Naive thymus-derived CD8-positive, alpha-beta T cell (primary cell): Measurements from ENCODE around the gene FSHR. TPM values are rescaled to one million over a fixed set of nuclear protein-coding genes. Genes with fewer than 3 reads are reported as not detected.

Experiments
- ATAC-seq, 2 donors: fragments of 150-1000 bp; cut with Tn5 transposase in 1 of 2; sonication (Bioruptor Pico), chemical (Tn5 transposase) in 1 of 2; 1 replicate in 1 of 2; 2 replicates in 1 of 2; pipeline ENCODE4 v1.10.0; 2021; ENCODE audit warnings: mild to moderate bottlenecking in 2 of 2, moderate library complexity in 2 of 2
- POLR2A ChIA-PET: fragments of 350-600 bp; sonication (Branson Sonifier 250); formaldehyde crosslinking; loops from one replicate; lab custom pipeline; 2021; ENCODE audit warnings: antibody characterized with exemption; lab: Charles Lee
- DNase-seq, 10 donors: peaks; one replicate each; pipeline versions ENCODE4 v3.0.0 to v3.0.0-alpha.2; 2020 to 2022
- H3K27ac Mint-ChIP-seq, 10 donors: one replicate each; pipeline ENCODE4 v1.8.0; 2020 to 2022; ENCODE audit warnings: mild to moderate bottlenecking in 10 of 10, mixed read lengths in 10 of 10, moderate library complexity in 4 of 10, inconsistent platforms in 1 of 10
- H3K27me3 Mint-ChIP-seq, 5 donors: one replicate each; pipeline ENCODE4 v1.8.0; 2021 to 2022; ENCODE audit warnings: mixed read lengths in 5 of 5
- H3K36me3 Mint-ChIP-seq, 3 donors: one replicate each; pipeline ENCODE4 v1.8.0; 2020 to 2022; ENCODE audit warnings: mixed read lengths in 3 of 3, mild to moderate bottlenecking in 2 of 3, inconsistent platforms in 1 of 3
- H3K4me1 Mint-ChIP-seq, 4 donors: one replicate each; pipeline ENCODE4 v1.8.0; 2021 to 2022; ENCODE audit warnings: mixed read lengths in 4 of 4
- H3K4me3 Mint-ChIP-seq, 10 donors: one replicate each; pipeline ENCODE4 v1.8.0; 2020 to 2022; ENCODE audit warnings: mild to moderate bottlenecking in 10 of 10, mixed read lengths in 10 of 10, moderate library complexity in 6 of 10, inconsistent platforms in 1 of 10
- H3K9me3 Mint-ChIP-seq, 9 donors: one replicate each; pipeline ENCODE4 v1.8.0; 2020 to 2022; ENCODE audit warnings: mixed read lengths in 9 of 9, mild to moderate bottlenecking in 3 of 9, inconsistent platforms in 1 of 9, moderate library complexity in 1 of 9
- polyA plus RNA-seq, 3 donors: library from polyadenylated mRNA; unstranded; fragments of 300-500 nt; fragmentation: Illumina TruSeq; gene quantifications; one replicate each; pipeline ENCODE4 v1.2.3, GENCODE V29; 2021
- total RNA-seq, 8 experiments: library from RNA in 2 of 8; stranded (reverse) in 2 of 8; gene quantifications; one replicate each; pipeline ENCODE4 v1.2.3 and lab custom pipeline; 2021 to 2026

Gene FSHR
- total and polyA plus RNA-seq, 5 experiments from 2014 or later: not detected

- H3K27ac Mint-ChIP-seq: no peak overlapping the region
- peaks cover 0 to 6% (median 0%) of the 10 kb centered on the region in 5 donors for H3K27me3 Mint-ChIP-seq
- no peaks in the 10 kb centered on the region for H3K36me3 Mint-ChIP-seq
- no peak overlapping the region for H3K4me3 Mint-ChIP-seq
- peaks cover 0 to 16% (median 4%) of the 10 kb centered on the region in 9 donors for H3K9me3 Mint-ChIP-seq
- no peaks in the 10 kb centered on the region for H3K4me1 Mint-ChIP-seq
- ATAC-seq: no peak
- POLR2A ChIA-PET: no interaction called here
- DNase-seq: no peak
Observed at GRCh38 chr2:49004036-49004626, 150.2 kb downstream of the FSHR start.

- POLR2A ChIA-PET: no interaction called here
- DNase-seq (no peak), ATAC-seq (no peak)
- Mint-ChIP-seq H3K4me3 (no peak overlapping the region), H3K36me3 (no peaks in the 10 kb centered on the region), H3K9me3 (peaks cover 0 to 16% (median 4%) of the 10 kb centered on the region in 9 donors), H3K4me1 (no peaks in the 10 kb centered on the region), H3K27me3 (peaks cover 0 to 6% (median 0%) of the 10 kb centered on the region in 5 donors), H3K27ac (no peak overlapping the region)
Observed at GRCh38 chr2:49003201-49003600, 151.1 kb downstream of the FSHR start.

DNA sequence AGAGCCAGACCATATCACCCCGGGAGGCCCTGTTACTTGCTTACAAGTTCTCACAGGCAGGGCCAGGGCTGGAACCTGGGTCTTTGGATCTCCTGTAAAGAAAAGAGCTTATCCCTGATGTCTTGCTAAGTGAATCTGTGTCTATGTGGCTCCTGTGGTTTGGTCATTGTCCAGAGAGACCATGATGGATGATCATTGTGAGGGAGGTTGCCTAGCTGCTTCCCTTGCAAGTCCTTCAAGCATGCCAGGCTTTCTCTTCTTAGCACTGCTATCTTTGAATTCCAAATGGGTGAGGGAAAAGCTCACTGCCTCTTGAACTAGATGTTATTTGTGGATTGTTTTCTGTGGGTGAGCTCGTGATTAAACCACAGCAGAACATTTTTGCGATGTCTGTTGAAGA is 151.6 kb downstream of the FSHR start:
- Mint-ChIP-seq H3K27me3 (peaks cover 0 to 6% (median 0%) of the 10 kb centered on the region in 5 donors), H3K9me3 (peaks cover 0 to 16% (median 4%) of the 10 kb centered on the region in 9 donors), H3K27ac (no peak overlapping the region), H3K4me1 (no peaks in the 10 kb centered on the region), H3K4me3 (no peak overlapping the region), H3K36me3 (no peaks in the 10 kb centered on the region)
- ATAC-seq (no peak), DNase-seq (no peak)
- POLR2A ChIA-PET: no interaction called here

DNA sequence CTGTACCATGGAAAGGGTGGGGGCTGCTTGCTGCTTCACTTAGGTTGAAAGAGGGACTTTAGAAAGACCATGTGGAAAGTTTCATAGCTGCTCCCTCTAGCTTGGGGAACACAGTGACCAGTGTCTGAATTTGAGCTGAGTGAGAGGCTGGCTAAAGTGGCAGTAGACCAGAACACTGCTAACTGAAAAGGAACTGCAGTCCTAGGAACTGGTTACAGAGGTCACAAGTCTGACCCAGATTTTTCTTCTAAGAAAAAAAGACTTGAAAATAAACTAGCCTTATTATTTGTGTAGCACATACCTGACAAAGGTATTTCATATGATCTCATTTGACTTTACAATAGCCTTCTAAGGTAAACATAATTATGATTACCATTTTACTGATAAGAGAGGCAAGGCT is 153.6 kb downstream of the FSHR start:
- peaks cover 0 to 5% (median 0%) of the 10 kb centered on the region in 9 donors for H3K9me3 Mint-ChIP-seq
- H3K36me3 Mint-ChIP-seq: no peaks in the 10 kb centered on the region
- H3K4me1 Mint-ChIP-seq: no peaks in the 10 kb centered on the region
- H3K4me3 Mint-ChIP-seq: no peak overlapping the region
- ATAC-seq (no peak), DNase-seq (no peak)
- H3K27ac Mint-ChIP-seq: no peak overlapping the region
- POLR2A ChIA-PET: no interaction called here
- peaks cover 0 to 3% (median 0%) of the 10 kb centered on the region in 5 donors for H3K27me3 Mint-ChIP-seq

DNA sequence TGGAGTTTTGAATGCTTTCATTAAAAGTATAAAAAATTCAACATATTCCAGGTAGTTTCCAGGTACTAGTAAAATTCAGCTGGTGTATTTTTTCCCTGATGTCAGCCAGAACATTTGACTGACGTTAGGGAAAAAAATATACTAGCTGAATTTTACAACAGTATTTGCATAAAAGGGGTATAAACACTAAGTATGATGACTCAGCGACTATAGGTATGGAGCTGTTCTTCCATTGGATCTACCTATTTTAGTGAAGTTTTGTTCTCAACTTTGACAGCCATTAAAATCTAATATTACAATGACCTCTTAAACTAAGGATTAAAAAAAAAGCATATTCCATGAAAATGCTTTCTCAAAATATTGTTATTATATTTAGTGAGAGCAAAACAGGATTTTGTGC is 155.9 kb downstream of the FSHR start:
- Mint-ChIP-seq H3K27me3 (peaks cover 0 to 6% (median 0%) of the 10 kb centered on the region in 5 donors), H3K4me1 (no peaks in the 10 kb centered on the region), H3K27ac (no peak overlapping the region), H3K9me3 (peaks cover 0 to 3% (median 0%) of the 10 kb centered on the region in 9 donors), H3K4me3 (no peak overlapping the region), H3K36me3 (no peaks in the 10 kb centered on the region)
- POLR2A ChIA-PET: no interaction called here
- DNase-seq: no peak
- no peak for ATAC-seq

DNA sequence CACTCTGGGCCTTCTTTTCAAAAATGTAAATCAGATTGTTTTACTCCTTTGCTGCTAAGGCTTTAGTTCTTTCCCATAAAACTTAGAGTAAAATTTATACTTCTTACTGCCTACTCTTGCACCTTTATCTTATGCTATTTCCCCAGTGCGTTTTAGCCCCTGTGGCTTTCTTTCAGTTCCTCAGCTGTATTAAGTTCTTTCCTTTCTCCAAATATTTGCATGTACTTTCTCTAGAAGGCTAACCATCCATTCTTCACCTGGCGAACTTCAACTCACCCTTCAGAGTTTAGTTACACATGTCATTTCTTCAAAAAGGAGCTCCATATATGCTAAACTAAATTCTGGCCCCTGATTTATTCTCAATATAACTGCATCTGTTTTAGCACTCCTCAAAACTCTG is 160.7 kb downstream of the FSHR start:
- no peak overlapping the region for H3K27ac Mint-ChIP-seq
- H3K27me3 Mint-ChIP-seq: peaks cover 0 to 16% (median 0%) of the 10 kb centered on the region in 5 donors
- no peak overlapping the region for H3K4me3 Mint-ChIP-seq
- peaks cover 0 to 3% (median 0%) of the 10 kb centered on the region in 9 donors for H3K9me3 Mint-ChIP-seq
- POLR2A ChIA-PET: no interaction called here
- DNase-seq (no peak), ATAC-seq (no peak)
- H3K4me1 Mint-ChIP-seq: no peaks in the 10 kb centered on the region
- H3K36me3 Mint-ChIP-seq: no peaks in the 10 kb centered on the region

DNA sequence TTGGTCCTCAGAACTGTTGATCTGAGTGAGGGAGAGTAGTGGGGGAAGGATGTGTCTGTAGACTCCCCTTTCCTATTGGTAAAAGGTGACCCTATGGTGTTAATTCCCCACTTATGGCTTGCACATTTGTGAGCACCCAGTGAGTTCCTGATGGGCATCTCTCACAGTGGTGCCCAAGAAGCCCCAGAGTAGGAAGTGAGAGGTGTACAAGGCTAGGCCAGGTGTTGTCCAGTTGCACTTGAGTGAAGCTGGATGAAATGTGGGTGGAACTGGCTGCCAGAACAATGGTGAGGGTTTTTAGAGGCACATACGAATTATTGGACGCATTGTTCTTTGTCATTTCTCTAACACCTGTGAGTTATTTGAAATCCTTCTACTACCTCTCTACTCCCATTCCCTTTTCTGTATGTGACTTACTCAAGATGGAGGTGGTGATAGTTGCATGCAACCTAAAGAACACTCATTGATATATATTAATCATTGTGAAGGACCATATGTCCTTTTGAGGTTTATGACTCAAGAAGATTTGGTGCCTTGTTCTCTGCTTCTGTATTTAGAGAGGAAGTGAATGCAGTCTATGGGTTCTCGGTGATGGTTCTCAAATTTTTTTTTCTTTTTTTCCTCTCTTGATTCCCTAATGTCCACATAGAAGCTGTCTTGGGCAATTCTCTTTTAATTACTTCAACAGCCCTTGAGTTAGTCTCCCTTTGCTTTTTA is 162.7 kb downstream of the FSHR start:
- POLR2A ChIA-PET: no interaction called here
- no peak overlapping the region for H3K4me3 Mint-ChIP-seq
- ATAC-seq: no peak

DNA sequence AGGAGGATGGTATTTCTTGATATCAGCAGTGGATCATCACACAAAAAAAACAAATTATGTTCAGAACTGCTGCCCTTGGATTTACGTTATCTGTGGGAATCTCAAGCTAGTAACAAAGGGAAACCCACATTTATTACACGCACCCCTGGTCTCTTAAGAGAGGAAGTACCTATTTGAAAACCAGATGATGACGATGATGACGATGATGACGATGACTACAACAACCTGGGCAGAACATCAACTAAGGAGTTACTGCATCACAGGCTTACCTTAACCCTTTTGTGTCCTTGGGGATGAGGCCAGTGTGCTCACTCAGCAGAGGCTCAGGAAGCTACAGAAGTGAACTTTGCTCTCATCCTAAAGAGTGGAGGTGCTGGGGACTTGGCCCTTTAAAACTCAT is 169.4 kb downstream of the FSHR start:
- POLR2A ChIA-PET: no interaction called here
- no peak overlapping the region for H3K27ac Mint-ChIP-seq
- ATAC-seq: no peak
- DNase-seq: no peak
- peaks cover 0 to 3% (median 0%) of the 10 kb centered on the region in 9 donors for H3K9me3 Mint-ChIP-seq
- no peaks in the 10 kb centered on the region for H3K36me3 Mint-ChIP-seq
- no peak overlapping the region for H3K4me3 Mint-ChIP-seq
- peaks cover 0 to 17% (median 0%) of the 10 kb centered on the region in 5 donors for H3K27me3 Mint-ChIP-seq
- no peaks in the 10 kb centered on the region for H3K4me1 Mint-ChIP-seq

More for the DNA sequence above, 162.7 kb downstream of the FSHR start:
- no peaks in the 10 kb centered on the region for H3K36me3 Mint-ChIP-seq
- H3K9me3 Mint-ChIP-seq: peaks cover 0 to 3% (median 0%) of the 10 kb centered on the region in 9 donors
- no peaks in the 10 kb centered on the region for H3K4me1 Mint-ChIP-seq
- H3K27me3 Mint-ChIP-seq: peaks cover 0 to 20% (median 0%) of the 10 kb centered on the region in 5 donors
- H3K27ac Mint-ChIP-seq: no peak overlapping the region
- DNase-seq: no peak

DNA sequence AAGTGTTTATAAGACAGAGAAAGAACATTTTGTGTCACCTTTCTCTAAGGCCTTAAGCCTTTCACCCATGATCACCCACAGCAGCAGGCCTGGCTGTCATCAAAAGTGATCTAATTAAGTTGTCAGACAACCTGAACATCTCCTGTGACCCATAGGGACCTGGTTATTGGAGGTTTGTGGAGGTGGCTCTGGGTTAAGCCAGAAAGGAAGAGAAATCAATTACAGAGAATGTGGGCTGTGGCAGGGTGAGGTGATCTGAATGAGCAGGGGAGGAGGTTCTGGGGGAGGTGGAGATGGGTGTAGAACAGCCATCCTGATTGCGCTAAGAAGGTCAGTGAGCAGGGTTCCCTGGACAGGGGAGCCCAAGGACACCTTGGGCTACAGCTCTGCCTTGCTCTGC is 170.8 kb downstream of the FSHR start:
- Mint-ChIP-seq H3K27me3 (peaks cover 0 to 17% (median 3%) of the 10 kb centered on the region in 5 donors), H3K4me3 (no peak overlapping the region), H3K36me3 (no peaks in the 10 kb centered on the region), H3K27ac (no peak overlapping the region), H3K9me3 (peaks cover 0 to 3% (median 0%) of the 10 kb centered on the region in 9 donors), H3K4me1 (no peaks in the 10 kb centered on the region)
- POLR2A ChIA-PET: no interaction called here
- no peak for ATAC-seq
- no peak for DNase-seq

- no peak for DNase-seq
- Mint-ChIP-seq H3K36me3 (no peaks in the 10 kb centered on the region), H3K27ac (no peak overlapping the region), H3K27me3 (peaks cover 0 to 17% (median 3%) of the 10 kb centered on the region in 5 donors), H3K4me1 (no peaks in the 10 kb centered on the region), H3K9me3 (peaks cover 0 to 3% (median 0%) of the 10 kb centered on the region in 9 donors), H3K4me3 (no peak overlapping the region)
- no peak for ATAC-seq
- POLR2A ChIA-PET: no interaction called here
Observed at GRCh38 chr2:48982887-48983435, 171.4 kb downstream of the FSHR start.

DNA sequence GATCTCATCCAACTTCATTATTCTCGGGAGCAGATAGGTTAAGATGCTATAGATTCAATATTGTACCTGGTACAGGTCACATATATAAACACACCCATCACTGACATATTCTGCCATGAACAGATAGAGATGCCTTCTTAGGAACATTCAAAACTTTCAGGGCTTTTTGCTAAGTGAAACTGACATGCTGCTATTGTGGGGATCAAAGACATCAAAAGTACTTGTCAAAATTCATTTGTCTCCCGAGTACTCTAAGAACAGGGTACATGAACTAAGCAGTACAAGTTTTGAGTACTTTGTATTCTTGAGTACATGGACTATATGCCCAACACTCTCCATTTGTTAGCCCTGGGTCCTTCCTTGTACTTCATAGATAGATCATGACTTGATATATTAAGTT is 173.5 kb downstream of the FSHR start:
- Mint-ChIP-seq H3K9me3 (peaks cover 0 to 2% (median 0%) of the 10 kb centered on the region in 9 donors), H3K27ac (no peak overlapping the region), H3K4me1 (no peaks in the 10 kb centered on the region), H3K36me3 (no peaks in the 10 kb centered on the region), H3K4me3 (no peak overlapping the region), H3K27me3 (peaks cover 0 to 26% (median 6%) of the 10 kb centered on the region in 5 donors)
- POLR2A ChIA-PET: no interaction called here
- ATAC-seq: no peak
- no peak for DNase-seq

DNA sequence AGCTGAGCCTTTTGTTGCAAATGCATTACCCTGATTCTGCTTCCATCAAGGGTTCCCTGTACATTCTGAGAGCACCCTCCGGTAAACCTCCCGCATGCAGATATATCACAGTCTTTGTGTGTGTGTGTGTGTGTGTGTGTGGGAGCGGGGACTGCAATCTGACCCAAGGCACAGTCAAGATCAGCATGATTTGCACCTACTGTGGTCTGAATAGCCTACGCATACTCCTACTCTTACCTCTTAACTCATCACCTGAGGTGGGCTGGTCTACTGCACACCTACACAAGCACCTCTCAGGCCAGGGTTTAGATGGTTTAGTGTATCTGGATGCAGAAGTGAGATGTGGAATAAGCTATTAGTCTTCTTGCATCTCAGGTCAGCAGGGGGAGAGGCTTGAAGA is 174.6 kb downstream of the FSHR start:
- ATAC-seq (no peak), DNase-seq (no peak)
- Mint-ChIP-seq H3K27ac (no peak overlapping the region), H3K9me3 (peaks cover 0 to 2% (median 0%) of the 10 kb centered on the region in 9 donors), H3K4me3 (no peak overlapping the region), H3K4me1 (no peaks in the 10 kb centered on the region), H3K36me3 (no peaks in the 10 kb centered on the region), H3K27me3 (peaks cover 0 to 32% (median 6%) of the 10 kb centered on the region in 5 donors)
- POLR2A ChIA-PET: no interaction called here

DNA sequence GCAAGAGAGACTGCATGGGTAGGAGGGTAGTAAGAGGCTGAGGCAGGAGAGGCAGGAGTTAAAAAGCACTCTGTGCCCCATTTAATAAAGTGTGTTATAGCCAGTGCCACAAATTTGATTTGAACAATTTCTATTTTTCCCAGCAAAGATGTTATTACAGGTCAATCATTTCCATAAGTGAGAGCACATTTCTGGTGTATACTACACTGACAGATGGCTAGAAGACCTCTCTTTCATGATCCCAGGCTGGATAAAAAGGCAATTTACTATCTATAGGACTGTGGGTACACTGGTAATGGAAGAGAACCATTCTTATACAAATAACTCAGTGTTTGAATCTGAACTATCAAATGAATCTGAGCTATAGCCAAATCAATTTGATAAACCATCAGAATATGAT is 176.2 kb downstream of the FSHR start:
- no peak for DNase-seq
- Mint-ChIP-seq H3K27me3 (peaks cover 0 to 32% (median 6%) of the 10 kb centered on the region in 5 donors), H3K4me3 (no peak overlapping the region), H3K4me1 (no peaks in the 10 kb centered on the region), H3K36me3 (no peaks in the 10 kb centered on the region), H3K9me3 (peaks cover 0 to 4% (median 0%) of the 10 kb centered on the region in 9 donors), H3K27ac (no peak overlapping the region)
- POLR2A ChIA-PET: no interaction called here
- no peak for ATAC-seq
